Neural cell (in vitro differentiated cells): ENCODE measurements around the gene HLF. TPM values are rescaled to one million over a fixed set of nuclear protein-coding genes. Genes with fewer than 3 reads are reported as not detected.

ENCODE experiments used
- H2AFZ ChIP-seq: fragments of 200-600, 300-800 bp; sonication (generic), shearing (Covaris generic); 2 replicates; pipeline ENCODE4 v1.6.0; 2014; ENCODE audit warnings: low read depth, mild to moderate bottlenecking, antibody characterized with exemption, low read length, moderate library complexity
- H3F3A ChIP-seq: fragments of 200-600 bp; shearing (Covaris generic); 2 replicates; pipeline ENCODE4 v1.6.1; 2016; ENCODE audit warnings: mild to moderate bottlenecking, moderate library complexity, mixed read lengths, antibody characterized with exemption, low read length; ENCODE audit not compliant: insufficient read depth, poor library complexity, severe bottlenecking
- H3K27ac ChIP-seq: fragments of 200-600, 300-800 bp; sonication (generic), shearing (Covaris generic); 2 replicates; pipeline ENCODE4 v1.5.1; 2014; ENCODE audit warnings: mild to moderate bottlenecking, low read length, moderate library complexity
- H3K27me3 ChIP-seq: fragments of 300-800, 200-600 bp; sonication (generic), shearing (Covaris generic); 2 replicates; pipeline ENCODE4 v1.6.0; 2014; ENCODE audit warnings: mild to moderate bottlenecking, low read depth, low read length, moderate library complexity; ENCODE audit not compliant: insufficient read depth
- H3K36me3 ChIP-seq: fragments of 300-800, 200-600 bp; sonication (generic), shearing (Covaris generic); 2 replicates; pipeline ENCODE4 v1.5.1; 2014; ENCODE audit warnings: mild to moderate bottlenecking, antibody characterized with exemption, low read length, moderate library complexity; ENCODE audit not compliant: insufficient read depth
- H3K4me2 ChIP-seq: fragments of 300-800, 200-600 bp; sonication (generic), shearing (Covaris generic); 2 replicates; pipeline ENCODE4 v1.6.0; 2014; ENCODE audit warnings: mild to moderate bottlenecking, low read length
- H3K4me3 ChIP-seq: fragments of 300-800, 200-600 bp; sonication (generic), shearing (Covaris generic); 2 replicates; pipeline ENCODE4 v1.5.1; 2014; ENCODE audit warnings: mild to moderate bottlenecking, low read length, moderate library complexity
- H3K79me2 ChIP-seq: fragments of 200-600 bp; shearing (Covaris generic); replicated peaks from 2 replicates; pipeline ENCODE4 v1.6.0; 2014; ENCODE audit warnings: mild to moderate bottlenecking, low read length, moderate library complexity; ENCODE audit not compliant: insufficient read depth
- H3K9ac ChIP-seq: fragments of 300-800, 200-600 bp; sonication (generic), shearing (Covaris generic); 2 replicates; pipeline ENCODE4 v1.6.1; 2016; ENCODE audit warnings: mild to moderate bottlenecking, low read length, mixed read lengths
- H3K9me2 ChIP-seq: fragments of 200-600 bp; shearing (Covaris generic); 2 replicates; pipeline ENCODE4 v1.6.1; 2016; ENCODE audit warnings: mild to moderate bottlenecking, low read length, mixed read lengths; ENCODE audit not compliant: insufficient read depth
- H3K9me3 ChIP-seq: fragments of 200-600, 300-800 bp; sonication (generic), shearing (Covaris generic); 2 replicates; pipeline ENCODE4 v1.6.1; 2016; ENCODE audit warnings: mild to moderate bottlenecking, mixed run types, low read length, moderate library complexity, mixed read lengths
- H4K20me1 ChIP-seq: fragments of 200-600 bp; shearing (Covaris generic); 2 replicates; pipeline ENCODE4 v1.6.1; 2016; ENCODE audit warnings: mild to moderate bottlenecking, mixed run types; ENCODE audit not compliant: insufficient read depth
- EP300 ChIP-seq: fragments of 450-650 bp; conservative IDR thresholded peaks from 2 replicates; pipeline ENCODE4 v1.6.1; 2014; ENCODE audit warnings: antibody characterized with exemption, mild to moderate bottlenecking, moderate library complexity; ENCODE audit not compliant: poor library complexity, severe bottlenecking
- EZH2 ChIP-seq: fragments of 200-600, 300-800 bp; shearing (Covaris generic), sonication (generic); IDR thresholded peaks from 2 replicates; pipeline ENCODE4 v1.6.1; 2014; ENCODE audit warnings: antibody characterized with exemption, low read length, borderline replicate concordance, mild to moderate bottlenecking; ENCODE audit not compliant: insufficient read depth, poor library complexity, severe bottlenecking
- MXI1 ChIP-seq: fragments of 450-650 bp; conservative IDR thresholded peaks from 2 replicates; pipeline ENCODE4 v1.6.1; 2014; ENCODE audit warnings: antibody characterized with exemption, mild to moderate bottlenecking; ENCODE audit not compliant: poor library complexity, severe bottlenecking
- POLR2AphosphoS5 ChIP-seq: IDR thresholded peaks from 2 replicates; pipeline ENCODE4 v1.6.1; 2012
- RAD21 ChIP-seq: fragments of 450-650 bp; conservative IDR thresholded peaks from 2 replicates; pipeline ENCODE4 v1.6.1; 2014; ENCODE audit warnings: antibody characterized with exemption, mild to moderate bottlenecking, moderate library complexity
- SMC3 ChIP-seq: fragments of 450-650 bp; conservative IDR thresholded peaks from 2 replicates; pipeline ENCODE4 v1.6.1; 2014; ENCODE audit warnings: antibody characterized with exemption, mild to moderate bottlenecking, moderate library complexity; ENCODE audit not compliant: poor library complexity
- TAF1 ChIP-seq: IDR thresholded peaks from 2 replicates; pipeline ENCODE4 v1.6.1; 2012; ENCODE audit warnings: low read depth
- polyA plus RNA-seq: library from polyadenylated mRNA; depleted of rRNA; stranded (reverse); fragments of >200 nt; gene quantifications from 2 replicates; pipeline ENCODE4 v1.2.3, GENCODE V29; 2014
- TF ChIP-seq, protein P1 (sequence below): fragments of 450-650 bp; IDR thresholded peaks from 2 replicates; pipeline ENCODE4 v1.5.1; 2014; ENCODE audit warnings: antibody characterized with exemption, mild to moderate bottlenecking, moderate library complexity; ENCODE audit not compliant: poor library complexity, severe bottlenecking
- TF ChIP-seq, protein P2 (sequence below): IDR thresholded peaks from 2 replicates; pipeline ENCODE4 v1.6.1; 2012; ENCODE audit warnings: borderline replicate concordance

Gene HLF
- polyA plus RNA-seq, 1 donor from 2014 or later, result 0.71 TPM

DNA sequence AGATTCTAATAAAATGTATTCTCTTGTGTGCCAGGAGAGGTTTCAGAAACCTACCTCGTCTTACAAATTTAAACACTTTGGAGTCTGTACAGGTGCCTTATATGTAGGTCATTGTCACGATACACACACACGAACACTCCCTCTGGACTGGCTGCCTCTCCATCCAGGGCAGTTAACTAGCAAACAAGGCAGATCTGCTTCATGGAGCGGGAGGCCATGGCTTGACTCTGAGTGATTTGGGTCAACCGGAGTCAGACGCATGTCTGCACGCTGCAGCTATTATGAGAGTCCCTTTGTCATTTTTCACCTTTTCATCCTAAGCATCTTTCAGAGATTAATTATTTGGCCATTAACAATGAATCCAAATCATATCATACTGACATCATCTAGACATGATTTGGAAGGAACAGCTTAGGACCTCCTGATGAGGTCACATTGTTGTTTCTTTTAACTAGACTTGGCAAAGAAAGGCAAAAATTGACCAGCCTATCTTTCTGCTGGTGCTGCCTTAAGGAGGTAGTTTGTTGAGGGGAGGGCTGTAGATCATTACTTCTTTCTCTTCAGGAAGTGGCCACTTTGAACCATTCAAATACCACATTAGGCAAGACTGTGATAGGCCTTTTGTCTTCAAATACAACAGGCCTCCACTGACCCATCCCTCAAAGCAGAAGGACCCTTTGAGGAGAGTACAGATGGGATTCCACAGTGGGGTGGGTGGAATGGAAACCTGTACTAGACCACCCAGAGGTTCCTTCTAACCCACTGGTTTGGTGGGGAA, 58.9 kb downstream of the HLF start:
- H3K79me2 ChIP-seq, result no peaks in the 10 kb centered on the region
- H3K27me3 ChIP-seq, result no peaks in the 10 kb centered on the region
- H3K9ac ChIP-seq, result no peak overlapping the region
- no peaks in the 10 kb centered on the region for H3F3A ChIP-seq
- no peaks in the 10 kb centered on the region for H3K36me3 ChIP-seq
- H3K4me3 ChIP-seq, result no peak overlapping the region
- H3K9me2 ChIP-seq, result no peaks in the 10 kb centered on the region
- no peaks in the 10 kb centered on the region for H3K9me3 ChIP-seq
- TF ChIP-seq RAD21 (no peak), EZH2 (no peak), SMC3 (no peak), POLR2AphosphoS5 (no peak), EP300 (no peak), MXI1 (no peak)
- TF ChIP-seq, protein P1, sequence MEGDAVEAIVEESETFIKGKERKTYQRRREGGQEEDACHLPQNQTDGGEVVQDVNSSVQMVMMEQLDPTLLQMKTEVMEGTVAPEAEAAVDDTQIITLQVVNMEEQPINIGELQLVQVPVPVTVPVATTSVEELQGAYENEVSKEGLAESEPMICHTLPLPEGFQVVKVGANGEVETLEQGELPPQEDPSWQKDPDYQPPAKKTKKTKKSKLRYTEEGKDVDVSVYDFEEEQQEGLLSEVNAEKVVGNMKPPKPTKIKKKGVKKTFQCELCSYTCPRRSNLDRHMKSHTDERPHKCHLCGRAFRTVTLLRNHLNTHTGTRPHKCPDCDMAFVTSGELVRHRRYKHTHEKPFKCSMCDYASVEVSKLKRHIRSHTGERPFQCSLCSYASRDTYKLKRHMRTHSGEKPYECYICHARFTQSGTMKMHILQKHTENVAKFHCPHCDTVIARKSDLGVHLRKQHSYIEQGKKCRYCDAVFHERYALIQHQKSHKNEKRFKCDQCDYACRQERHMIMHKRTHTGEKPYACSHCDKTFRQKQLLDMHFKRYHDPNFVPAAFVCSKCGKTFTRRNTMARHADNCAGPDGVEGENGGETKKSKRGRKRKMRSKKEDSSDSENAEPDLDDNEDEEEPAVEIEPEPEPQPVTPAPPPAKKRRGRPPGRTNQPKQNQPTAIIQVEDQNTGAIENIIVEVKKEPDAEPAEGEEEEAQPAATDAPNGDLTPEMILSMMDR, result no peak
- TF ChIP-seq, protein P2, sequence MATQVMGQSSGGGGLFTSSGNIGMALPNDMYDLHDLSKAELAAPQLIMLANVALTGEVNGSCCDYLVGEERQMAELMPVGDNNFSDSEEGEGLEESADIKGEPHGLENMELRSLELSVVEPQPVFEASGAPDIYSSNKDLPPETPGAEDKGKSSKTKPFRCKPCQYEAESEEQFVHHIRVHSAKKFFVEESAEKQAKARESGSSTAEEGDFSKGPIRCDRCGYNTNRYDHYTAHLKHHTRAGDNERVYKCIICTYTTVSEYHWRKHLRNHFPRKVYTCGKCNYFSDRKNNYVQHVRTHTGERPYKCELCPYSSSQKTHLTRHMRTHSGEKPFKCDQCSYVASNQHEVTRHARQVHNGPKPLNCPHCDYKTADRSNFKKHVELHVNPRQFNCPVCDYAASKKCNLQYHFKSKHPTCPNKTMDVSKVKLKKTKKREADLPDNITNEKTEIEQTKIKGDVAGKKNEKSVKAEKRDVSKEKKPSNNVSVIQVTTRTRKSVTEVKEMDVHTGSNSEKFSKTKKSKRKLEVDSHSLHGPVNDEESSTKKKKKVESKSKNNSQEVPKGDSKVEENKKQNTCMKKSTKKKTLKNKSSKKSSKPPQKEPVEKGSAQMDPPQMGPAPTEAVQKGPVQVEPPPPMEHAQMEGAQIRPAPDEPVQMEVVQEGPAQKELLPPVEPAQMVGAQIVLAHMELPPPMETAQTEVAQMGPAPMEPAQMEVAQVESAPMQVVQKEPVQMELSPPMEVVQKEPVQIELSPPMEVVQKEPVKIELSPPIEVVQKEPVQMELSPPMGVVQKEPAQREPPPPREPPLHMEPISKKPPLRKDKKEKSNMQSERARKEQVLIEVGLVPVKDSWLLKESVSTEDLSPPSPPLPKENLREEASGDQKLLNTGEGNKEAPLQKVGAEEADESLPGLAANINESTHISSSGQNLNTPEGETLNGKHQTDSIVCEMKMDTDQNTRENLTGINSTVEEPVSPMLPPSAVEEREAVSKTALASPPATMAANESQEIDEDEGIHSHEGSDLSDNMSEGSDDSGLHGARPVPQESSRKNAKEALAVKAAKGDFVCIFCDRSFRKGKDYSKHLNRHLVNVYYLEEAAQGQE, result no peak
- H3K4me2 ChIP-seq, result no peak overlapping the region
- H4K20me1 ChIP-seq, result no peaks in the 10 kb centered on the region
- no peak overlapping the region for H3K27ac ChIP-seq
- no peak overlapping the region for H2AFZ ChIP-seq

DNA sequence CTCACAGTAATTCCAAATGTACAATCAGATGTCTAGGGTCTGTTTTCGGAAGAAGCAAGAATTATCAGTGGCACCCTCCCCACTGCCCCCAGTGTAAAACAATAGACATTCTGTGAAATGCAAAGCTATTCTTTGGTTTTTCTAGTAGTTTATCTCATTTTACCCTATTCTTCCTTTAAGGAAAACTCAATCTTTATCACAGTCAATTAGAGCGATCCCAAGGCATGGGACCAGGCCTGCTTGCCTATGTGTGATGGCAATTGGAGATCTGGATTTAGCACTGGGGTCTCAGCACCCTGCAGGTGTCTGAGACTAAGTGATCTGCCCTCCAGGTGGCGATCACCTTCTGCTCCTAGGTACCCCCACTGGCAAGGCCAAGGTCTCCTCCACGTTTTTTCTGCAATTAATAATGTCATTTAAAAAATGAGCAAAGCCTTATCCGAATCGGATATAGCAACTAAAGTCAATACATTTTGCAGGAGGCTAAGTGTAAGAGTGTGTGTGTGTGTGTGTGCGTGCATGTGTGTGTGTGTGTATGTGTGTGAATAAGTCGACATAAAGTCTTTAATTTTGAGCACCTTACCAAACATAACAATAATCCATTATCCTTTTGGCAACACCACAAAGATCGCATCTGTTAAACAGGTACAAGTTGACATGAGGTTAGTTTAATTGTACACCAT, 59.7 kb downstream of the HLF start:
- Histone ChIP-seq H3K79me2 (no peaks in the 10 kb centered on the region), H3K27ac (no peak overlapping the region), H2AFZ (no peak overlapping the region), H3K4me2 (no peak overlapping the region), H3K27me3 (no peaks in the 10 kb centered on the region), H3K9me2 (no peaks in the 10 kb centered on the region), H3F3A (no peaks in the 10 kb centered on the region), H3K4me3 (no peak overlapping the region), H3K36me3 (no peaks in the 10 kb centered on the region), H3K9me3 (no peaks in the 10 kb centered on the region), H4K20me1 (no peaks in the 10 kb centered on the region), H3K9ac (no peak overlapping the region)
- TF ChIP-seq SMC3, result no peak
- TF ChIP-seq, protein P2, result no peak
- no peak for TF ChIP-seq POLR2AphosphoS5
- TF ChIP-seq, protein P1, result no peak
- TF ChIP-seq TAF1, result no peak
- no peak for TF ChIP-seq MXI1
- TF ChIP-seq EP300, result no peak
- TF ChIP-seq EZH2, result no peak
- TF ChIP-seq RAD21, result no peak
